ENCODE data around the gene OPTC. TPM values are rescaled to one million over a fixed set of nuclear protein-coding genes. Genes with fewer than 3 reads are reported as not detected.
"Not testable (repeated sequence)": the region's sequence is repeated elsewhere in the genome, so short reads cannot be mapped to it uniquely, and the experiment has no call there.

OPTC gene
- total RNA-seq, 1 donor from 2014 or later, result not detected

GRCh38 chr1:203465146-203465798, 28.7 kb upstream of the OPTC start:
- no peak for DNase-seq (ENCODE audit: low read depth)

- DNase-seq (ENCODE audit: low read depth), result peak; percentile 26
Observed at GRCh38 chr1:203465948-203466347, 28.0 kb upstream of the OPTC start.

GRCh38 chr1:203466906-203467549, 26.9 kb upstream of the OPTC start:
- DNase-seq (ENCODE audit: low read depth), result not testable (repeated sequence)

GRCh38 chr1:203467550-203467921, 26.4 kb upstream of the OPTC start:
- DNase-seq (ENCODE audit: low read depth), result no peak

GRCh38 chr1:203468326-203468725, 25.6 kb upstream of the OPTC start:
- DNase-seq (ENCODE audit: low read depth), result no peak

GRCh38 chr1:203470240-203470639, 23.7 kb upstream of the OPTC start:
- DNase-seq (ENCODE audit: low read depth), result no peak

- DNase-seq (ENCODE audit: low read depth), result no peak
Observed at GRCh38 chr1:203471841-203472240, 22.1 kb upstream of the OPTC start.

GRCh38 chr1:203473281-203473680, 20.7 kb upstream of the OPTC start:
- no peak for DNase-seq (ENCODE audit: low read depth)

- DNase-seq (ENCODE audit: low read depth), result no peak
Observed at GRCh38 chr1:203473781-203474305, 20.1 kb upstream of the OPTC start.

- no peak for DNase-seq (ENCODE audit: low read depth)
Observed at GRCh38 chr1:203475012-203475981, 18.7 kb upstream of the OPTC start, which contains the start of gene PRELP. PRELP (plus strand) TSS chr1:203475806; CDS start chr1:203483185, 7,379 bp downstream.

- DNase-seq (ENCODE audit: low read depth), result no peak
Observed at GRCh38 chr1:203476216-203476814, 17.6 kb upstream of the OPTC start.

GRCh38 chr1:203477748-203478147, 16.2 kb upstream of the OPTC start:
- DNase-seq (ENCODE audit: low read depth), result no peak

- no peak for DNase-seq (ENCODE audit: low read depth)
Observed at GRCh38 chr1:203478231-203478630, 15.7 kb upstream of the OPTC start.

GRCh38 chr1:203478986-203479385, 15.0 kb upstream of the OPTC start:
- no peak for DNase-seq (ENCODE audit: low read depth)

- DNase-seq (ENCODE audit: low read depth), result no peak
Observed at GRCh38 chr1:203479646-203480045, 14.3 kb upstream of the OPTC start.

- peak; percentile 22 for DNase-seq (ENCODE audit: low read depth)
Observed at GRCh38 chr1:203480084-203480483, 13.9 kb upstream of the OPTC start.

GRCh38 chr1:203480525-203481084, 13.3 kb upstream of the OPTC start:
- DNase-seq (ENCODE audit: low read depth), result peak; percentile 58

GRCh38 chr1:203481196-203481595, 12.8 kb upstream of the OPTC start:
- peak; percentile 38 for DNase-seq (ENCODE audit: low read depth)

GRCh38 chr1:203486618-203487370, 7.2 kb upstream of the OPTC start:
- DNase-seq (ENCODE audit: low read depth), result no peak

GRCh38 chr1:203488539-203488938, 5.4 kb upstream of the OPTC start:
- DNase-seq (ENCODE audit: low read depth), result no peak

- DNase-seq (ENCODE audit: low read depth), result no peak
Observed at GRCh38 chr1:203490607-203491006, 3.3 kb upstream of the OPTC start.
